ENCODE data around the gene UBE2K. TPM values are rescaled to one million over a fixed set of nuclear protein-coding genes. Genes with fewer than 3 reads are reported as not detected.
A peak's percentile ranks its signal among the peaks of the same experiment; 100 is the strongest.
"Not testable (repeated sequence)": the region's sequence is repeated elsewhere in the genome, so short reads cannot be mapped to it uniquely, and the experiment has no call there.

The UBE2K gene
- polyA plus RNA-seq, 4 donors, result 79.6 to 97.7 (median 90.4) TPM

DNA sequence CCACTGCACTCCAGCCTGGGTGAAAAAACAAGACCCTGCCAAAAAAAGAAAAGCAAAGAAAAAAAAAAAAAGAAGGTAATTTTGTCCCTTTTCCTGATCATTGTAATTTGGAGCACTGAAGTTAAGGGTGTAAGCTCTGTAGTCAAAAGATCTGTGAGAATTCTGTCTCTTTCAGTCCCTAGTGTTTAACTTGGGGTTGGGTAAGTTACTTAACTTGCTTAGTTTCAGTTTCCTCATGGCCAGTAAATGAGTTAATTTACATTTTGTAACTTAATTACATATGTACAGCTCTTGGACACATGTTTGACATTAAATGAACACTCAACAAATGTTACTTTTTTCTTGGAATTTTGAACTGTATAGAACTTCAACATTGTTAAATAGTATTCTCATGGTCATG, 10.9 kb upstream of the UBE2K start:
- no peak for DNase-seq (ENCODE audit: low read depth in 4 of 4, low spot score in 2 of 4)

DNA sequence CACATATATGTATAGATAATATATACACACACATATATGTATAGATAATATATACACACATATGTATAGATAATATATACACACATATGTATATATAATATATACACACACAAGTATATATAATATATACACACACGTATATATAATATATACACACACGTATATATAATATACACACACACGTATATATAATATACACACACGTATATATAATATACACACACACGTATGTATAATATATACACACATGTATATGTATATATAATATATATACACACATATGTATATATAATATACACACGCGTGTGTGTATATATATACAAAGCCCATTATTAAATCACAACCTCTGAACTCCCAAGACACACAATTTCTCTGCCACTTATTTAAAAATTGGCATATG, 8.0 kb upstream of the UBE2K start:
- no peak for DNase-seq (ENCODE audit: low read depth in 4 of 4, low spot score in 2 of 4)

DNA sequence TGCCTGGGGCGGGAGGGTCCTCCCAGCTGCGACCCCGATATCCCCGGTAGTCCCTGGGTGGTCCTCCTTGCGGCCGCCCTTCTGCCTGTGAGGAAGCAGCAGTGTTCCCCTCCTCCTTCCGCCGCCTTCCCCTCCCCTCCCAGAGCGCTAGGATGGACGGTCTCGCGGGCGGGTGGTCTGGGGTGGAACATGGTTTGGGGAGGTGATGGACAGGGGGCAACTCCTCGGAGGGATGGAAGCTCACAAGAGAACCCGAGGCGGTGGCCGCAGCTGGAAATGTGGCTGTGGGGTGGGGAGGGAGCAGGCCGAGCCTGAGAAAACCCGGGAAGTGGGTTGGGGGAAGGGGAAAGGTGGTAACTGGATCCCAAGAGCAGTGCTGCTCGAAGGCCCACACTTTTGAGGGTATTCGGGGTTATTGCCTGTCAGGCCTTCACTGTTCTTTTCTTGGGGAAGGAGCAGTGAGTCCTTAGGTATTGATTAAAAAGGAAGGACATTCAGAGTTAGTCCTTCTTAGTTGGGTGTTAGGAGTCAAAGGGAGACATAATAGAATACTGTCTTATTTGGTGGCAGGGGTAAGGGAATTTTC, 581 bp downstream of the UBE2K start:
- peak; percentile 49 to 70 (median 58) for DNase-seq (ENCODE audit: low read depth in 4 of 4, low spot score in 2 of 4)

DNA sequence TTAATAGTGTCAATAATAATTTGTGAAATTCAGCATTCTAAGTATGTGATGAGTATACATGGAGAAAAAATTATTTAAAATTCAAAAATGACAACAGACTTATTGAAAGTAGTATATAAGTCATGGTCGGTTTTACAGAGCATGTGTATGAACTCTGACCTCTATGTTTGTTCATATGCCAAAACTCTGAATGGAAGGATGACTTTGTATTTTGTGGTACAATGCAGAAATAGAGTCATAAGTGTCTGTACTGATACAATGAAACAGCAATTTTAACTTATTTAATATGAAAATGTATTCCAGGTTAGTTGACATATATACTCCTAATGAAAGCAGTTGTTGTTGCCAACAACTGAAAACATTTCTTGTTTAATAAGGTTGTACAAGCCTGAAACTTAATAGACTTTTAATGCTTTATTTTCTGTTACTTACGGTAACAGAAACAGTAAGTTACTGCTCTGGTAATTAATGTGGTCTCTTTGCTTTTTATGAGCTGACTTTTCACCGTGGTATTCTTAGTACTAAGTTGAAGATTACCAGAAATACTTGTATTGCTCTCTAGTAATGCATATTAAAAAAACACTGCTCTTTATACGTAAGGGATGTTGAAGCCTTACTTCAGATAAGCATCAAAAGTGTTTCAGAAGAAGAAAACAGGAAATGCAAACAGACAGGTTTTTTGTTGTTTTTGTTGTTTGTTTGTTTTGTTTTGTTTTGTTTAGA, 1.9 kb downstream of the UBE2K start:
- DNase-seq (ENCODE audit: low read depth in 4 of 4, low spot score in 2 of 4), result no peak

DNA sequence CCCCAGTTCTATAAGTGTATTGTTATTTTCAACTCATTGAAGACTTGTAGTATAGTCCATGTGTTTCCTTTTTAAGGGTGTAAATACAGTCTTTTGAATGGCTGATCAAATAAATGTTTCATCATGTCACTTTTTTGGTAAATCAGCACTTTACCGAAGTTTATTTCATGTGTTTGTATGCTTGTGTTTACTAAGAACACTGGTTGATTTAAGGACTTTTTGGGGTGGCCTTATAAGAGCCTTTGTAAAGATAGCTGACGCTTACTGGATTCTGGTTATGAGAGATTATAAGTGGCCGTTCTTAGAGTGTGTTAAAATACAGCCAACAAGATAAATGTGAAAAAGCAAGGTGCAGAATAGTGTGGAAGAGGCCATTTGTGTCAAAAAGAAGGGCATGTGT, 2.6 kb downstream of the UBE2K start:
- DNase-seq (ENCODE audit: low read depth in 4 of 4, low spot score in 2 of 4), result no peak

DNA sequence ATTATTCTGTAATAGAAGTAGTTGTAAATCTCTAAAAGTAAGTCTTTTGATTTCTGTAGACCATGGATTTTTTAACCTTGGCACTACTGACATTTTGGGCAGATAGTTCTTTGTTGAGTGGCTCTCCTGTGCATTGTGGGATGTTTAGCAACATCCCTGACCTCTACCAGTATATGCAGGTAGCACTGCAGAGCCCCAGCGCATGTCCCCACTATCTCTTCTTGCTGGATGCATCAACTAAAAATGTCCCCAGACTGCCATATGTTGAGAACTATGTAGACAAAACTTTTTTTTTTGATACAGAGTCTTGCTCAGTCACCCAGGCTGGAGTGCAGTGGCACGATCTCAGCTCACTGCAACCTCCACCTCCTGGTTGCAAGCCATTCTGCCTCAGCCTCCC, 4.8 kb downstream of the UBE2K start:
- DNase-seq (ENCODE audit: low read depth in 4 of 4, low spot score in 2 of 4), result no peak

DNA sequence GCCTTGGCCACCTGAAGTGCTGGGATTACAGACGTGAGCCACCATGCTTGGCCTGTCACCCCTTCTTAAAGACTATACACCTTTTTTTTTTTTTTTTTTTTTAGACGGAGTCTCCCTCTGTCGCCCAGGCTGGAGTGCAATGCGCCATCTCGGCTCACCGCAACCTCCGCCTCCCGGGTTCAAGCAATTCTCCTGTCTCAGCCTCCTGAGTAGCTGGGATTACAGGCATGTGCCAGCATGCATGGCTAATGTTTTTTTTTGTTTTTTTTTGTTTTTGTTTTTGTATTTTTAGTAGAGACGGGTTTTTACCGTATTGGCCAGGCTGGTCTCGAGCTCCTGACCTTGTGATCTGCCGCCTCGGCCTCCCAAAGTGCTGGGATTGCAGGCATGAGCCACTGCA, 6.9 kb downstream of the UBE2K start:
- DNase-seq (ENCODE audit: low read depth in 4 of 4, low spot score in 2 of 4), result not testable (repeated sequence)

DNA sequence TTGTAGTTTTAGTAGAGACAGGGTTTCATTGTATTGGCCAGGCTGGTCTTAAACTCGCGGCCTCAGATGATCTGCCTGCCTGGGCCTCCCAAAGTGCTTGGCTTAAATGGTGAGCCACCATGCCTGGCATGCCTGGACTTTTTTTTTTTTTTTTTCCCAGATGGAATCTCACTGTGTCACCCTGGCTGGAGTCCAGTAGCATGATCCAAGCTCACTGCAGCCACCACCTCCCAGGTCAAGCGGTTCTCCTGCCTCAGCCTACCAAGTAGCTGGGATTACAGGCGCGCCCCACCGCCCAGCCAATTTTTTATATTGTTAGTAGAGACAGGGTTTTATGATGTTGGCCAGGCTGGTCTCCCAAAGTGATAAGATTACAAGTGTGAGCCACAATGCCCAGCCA, 8.4 kb downstream of the UBE2K start:
- DNase-seq (ENCODE audit: low read depth in 4 of 4, low spot score in 2 of 4), result no peak

DNA sequence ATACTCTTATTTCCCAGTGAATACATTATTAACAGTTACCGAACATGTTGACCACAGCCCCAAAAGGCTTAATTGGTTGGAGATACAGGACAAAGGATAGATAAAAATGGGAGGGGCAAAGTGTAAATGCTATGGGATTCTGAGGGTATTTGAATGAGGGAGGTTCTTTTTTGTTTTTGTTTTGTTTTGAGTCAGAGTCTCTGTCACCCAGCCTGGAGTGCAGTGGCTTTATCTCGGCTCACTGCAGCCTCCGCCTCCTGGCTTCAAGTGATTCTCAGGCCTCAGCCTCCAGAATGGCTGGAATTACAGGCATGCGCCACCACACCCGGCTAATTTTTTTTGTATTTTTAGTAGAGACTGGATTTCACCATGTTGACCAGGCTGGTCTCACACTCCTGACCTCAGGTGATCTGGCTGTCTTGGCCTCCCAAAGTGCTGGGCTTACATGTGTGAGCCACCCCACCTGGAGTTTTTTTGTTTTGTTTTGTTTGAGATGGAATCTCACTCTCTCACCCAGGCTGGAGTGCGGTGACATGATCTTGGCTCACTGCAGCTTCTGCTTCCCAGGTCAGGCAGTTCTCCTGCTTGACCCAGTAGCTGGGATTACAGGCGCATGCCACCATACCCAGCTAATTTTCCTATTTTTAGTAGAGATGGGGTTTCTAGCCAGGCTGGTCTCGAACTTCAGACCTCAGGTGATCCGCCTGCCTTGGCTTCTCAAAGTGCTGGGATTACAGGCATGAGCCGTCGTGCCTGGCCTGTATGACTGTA, 9.0 kb downstream of the UBE2K start:
- DNase-seq (ENCODE audit: low read depth in 4 of 4, low spot score in 2 of 4), result no peak

DNA sequence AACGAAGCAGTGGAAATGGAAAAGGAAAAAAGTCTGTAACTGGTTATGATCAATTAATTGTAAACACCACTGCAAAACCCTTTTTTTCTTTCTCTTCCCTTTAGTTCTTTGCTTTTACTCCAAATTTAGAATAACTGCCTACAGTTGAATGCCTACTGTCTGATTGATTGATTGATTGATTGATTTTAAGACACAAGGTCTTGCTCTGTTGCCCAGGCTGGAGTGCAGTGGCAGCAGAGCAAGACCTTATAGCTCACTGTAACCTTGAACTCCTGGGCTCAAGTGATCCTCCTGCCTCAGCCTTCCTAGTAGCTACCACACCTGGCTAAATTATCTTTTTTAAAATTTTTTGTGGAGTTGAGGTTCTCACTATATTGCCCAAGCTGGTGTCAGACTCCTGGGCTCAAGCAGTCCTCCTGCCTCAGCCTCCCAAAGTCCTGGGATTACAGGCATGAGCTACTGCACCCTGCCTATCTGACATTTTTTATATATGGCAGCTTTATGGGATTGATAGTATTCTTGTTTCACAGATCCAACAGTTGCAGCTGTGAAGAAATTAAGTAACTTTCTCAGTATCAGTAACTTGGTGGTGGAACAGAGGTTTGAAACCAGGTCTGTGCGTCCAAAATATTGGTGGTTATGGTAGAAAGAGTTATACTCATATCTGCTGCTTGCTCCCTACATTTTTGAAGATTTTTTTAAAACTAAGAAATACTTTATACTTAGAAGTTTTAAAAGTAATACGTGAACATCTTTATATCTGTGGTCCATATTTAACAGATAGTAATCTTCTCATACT, 12.4 kb downstream of the UBE2K start:
- no peak for DNase-seq (ENCODE audit: low read depth in 4 of 4, low spot score in 2 of 4)

DNA sequence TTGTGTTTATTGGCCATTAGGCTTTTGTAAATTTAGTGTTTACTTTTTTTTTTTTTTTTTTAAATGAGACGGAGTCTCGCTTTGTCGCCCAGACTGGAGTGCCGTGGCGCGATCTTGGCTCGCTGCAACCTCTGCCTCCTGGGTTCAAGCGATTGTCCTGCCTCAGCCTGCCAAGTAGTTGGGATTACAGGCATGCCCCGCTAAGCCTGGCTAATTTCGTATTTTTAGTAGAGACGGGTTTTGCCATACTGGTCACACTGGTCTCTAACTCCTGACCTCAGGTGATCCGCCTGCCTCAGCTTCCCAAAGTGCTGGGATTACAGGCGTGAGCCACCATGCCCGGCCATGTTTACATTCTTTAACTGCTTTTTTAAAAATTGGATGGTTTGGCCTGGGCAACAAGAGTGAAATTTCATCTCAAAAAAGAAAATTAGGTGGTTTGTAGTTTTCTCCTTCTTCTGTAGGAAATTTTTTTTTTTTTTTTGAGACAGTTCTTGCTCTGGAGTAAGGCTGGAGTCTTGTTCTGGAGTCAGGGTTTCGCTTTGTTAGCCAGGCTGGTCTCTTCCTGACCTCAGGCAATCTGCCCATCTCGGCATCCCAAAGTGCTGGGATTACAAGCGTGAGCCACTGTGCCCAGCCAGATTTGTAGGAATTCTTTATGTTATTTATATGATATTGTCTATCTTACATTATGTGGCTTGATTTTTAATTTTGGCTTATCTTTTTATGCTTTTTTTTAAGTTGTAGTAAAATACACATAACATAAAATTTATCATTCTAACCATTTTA, 15.1 kb downstream of the UBE2K start:
- no peak for DNase-seq (ENCODE audit: low read depth in 4 of 4, low spot score in 2 of 4)

DNA sequence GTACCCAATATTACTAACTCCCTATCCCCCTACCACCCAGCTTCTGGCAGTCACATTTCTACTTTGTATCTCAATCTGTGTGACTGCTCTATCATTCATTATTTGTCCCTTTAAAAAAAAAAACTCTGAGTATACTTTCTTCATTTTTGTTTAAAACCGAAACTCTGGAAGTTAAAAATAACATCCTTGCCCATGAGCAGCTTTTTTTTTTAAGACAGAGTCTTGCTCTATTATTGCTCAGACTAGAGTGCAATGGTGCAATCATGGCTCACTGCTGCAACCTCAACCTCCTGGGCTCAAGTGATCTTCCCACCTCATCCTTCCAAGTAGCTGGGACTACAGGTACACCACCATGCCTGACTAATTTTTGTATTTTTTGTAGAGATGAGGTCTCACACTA, 15.8 kb downstream of the UBE2K start:
- DNase-seq (ENCODE audit: low read depth in 4 of 4, low spot score in 2 of 4), result no peak

DNA sequence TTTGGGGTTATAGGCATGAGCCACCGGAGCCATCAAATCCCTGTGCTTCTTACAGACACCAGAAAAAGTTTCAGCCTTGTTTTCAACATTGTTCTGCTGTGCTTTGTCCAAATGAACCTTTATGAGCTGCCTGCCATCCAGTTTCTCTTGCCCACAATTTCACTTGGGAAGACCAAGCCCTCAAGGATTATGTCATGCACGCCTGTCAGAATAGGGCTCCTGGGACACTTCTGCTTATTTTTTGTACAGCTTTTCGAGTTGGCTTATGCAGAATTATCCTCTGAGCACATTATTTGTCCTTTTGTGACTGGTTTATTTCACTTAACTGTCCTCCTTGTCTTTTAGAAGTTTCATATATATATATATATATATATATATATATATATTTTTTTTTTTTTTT, 16.2 kb downstream of the UBE2K start:
- DNase-seq (ENCODE audit: low read depth in 4 of 4, low spot score in 2 of 4), result no peak

DNA sequence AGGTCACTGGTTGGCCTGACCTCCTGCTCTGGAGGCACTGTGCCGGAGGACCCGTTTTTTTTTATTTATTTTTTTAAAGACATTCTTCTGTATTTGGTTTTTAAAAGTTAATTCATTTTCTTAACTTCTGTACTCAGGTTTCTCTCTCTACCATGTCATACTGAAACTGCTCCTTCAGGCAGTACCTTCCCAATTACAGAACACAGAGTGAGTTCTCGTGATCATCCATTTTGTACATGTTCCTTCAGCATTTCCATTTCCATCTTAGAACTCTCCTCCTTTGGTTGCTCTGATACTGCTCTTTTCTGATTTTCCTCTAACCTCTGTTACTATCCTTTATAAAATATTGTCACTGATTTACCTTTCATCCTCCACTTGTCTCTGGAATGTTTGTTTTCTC, 17.9 kb downstream of the UBE2K start:
- no peak for DNase-seq (ENCODE audit: low read depth in 4 of 4, low spot score in 2 of 4)

DNA sequence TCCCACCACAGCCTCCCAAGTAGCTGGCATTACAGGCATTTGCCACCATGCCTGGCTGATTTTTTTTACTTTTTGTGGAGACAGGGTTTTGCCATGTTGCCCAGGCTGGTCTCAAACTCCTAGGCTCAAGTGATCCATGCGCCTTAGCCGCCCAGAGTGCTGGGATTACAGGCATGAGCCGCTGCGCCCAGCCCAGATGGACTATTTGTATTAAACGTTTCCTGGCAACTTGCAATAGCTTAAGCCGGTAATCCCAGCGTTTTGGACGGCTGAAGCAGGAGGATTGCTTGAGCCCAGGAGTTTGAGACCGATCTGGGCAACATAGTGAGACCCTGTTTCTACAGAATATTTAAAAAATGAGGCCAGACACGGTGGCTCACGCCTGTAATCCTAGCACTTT, 18.4 kb downstream of the UBE2K start:
- DNase-seq (ENCODE audit: low read depth in 4 of 4, low spot score in 2 of 4), result no peak

DNA sequence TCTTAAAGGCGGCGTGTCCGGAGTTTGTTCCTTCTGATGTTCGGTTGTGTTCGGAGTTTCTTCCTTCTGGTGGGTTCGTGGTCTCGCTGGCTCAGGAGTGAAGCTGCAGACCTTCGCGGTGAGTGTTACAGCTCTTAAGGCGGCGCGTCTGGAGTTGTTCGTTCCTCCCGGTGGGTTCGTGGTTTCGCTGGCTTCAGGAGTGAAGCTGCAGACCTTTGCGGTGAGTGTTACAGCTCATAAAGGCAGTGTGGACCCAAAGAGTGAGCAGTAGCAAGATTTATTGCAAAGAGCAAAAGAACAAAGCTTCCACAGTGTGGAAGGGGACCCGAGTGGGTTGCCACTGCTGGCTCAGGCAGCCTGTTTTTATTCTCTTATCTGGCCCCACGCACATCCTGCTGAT, 19.8 kb downstream of the UBE2K start:
- not testable (repeated sequence) for DNase-seq (ENCODE audit: low read depth in 4 of 4, low spot score in 2 of 4)

DNA sequence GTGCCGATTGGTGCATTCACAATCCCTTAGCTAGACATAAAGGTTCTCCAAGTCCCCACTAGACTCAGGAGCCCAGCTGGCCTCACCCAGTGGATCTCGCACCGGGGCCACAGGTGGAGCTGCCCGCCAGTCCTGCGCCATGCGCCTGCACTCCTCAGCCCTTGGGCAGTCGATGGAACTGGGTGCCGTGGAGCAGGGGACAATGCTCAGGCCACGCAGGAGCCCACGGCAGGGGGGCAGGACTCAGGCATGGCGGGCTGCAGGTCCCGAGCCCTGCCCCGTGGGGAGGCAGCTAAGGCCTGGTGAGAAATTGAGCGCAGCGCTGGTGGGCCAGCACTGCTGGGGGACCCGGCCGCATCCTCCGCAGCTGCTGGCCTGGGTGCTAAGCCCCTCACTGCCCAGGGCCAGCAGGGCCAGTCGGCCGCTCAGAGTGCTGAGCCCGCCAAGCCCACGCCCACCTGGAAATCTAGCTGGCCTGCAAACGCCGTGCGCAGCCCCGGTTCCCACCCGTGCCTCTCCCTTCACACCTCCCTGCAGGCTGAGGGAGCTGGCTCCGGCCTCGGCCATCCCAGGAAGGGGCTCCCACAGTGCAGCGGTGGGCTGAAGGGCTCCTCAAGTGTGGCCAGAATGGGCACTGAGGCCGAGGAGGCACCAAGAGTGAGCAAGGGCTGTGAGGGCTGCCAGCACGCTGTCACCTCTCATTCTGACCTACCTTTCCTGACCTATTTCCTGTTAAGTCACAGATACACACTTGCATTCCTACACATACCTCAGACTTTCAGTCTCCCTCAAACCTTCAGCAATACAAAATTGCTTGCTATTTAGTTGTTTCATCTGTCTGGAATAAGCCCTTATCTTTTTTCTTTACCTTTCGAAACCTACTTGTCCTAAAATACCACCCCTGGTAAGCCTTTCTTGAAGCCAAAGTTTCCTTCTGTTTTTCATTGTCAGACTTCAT, 20.7 kb downstream of the UBE2K start:
- DNase-seq (ENCODE audit: low read depth in 4 of 4, low spot score in 2 of 4), result no peak

DNA sequence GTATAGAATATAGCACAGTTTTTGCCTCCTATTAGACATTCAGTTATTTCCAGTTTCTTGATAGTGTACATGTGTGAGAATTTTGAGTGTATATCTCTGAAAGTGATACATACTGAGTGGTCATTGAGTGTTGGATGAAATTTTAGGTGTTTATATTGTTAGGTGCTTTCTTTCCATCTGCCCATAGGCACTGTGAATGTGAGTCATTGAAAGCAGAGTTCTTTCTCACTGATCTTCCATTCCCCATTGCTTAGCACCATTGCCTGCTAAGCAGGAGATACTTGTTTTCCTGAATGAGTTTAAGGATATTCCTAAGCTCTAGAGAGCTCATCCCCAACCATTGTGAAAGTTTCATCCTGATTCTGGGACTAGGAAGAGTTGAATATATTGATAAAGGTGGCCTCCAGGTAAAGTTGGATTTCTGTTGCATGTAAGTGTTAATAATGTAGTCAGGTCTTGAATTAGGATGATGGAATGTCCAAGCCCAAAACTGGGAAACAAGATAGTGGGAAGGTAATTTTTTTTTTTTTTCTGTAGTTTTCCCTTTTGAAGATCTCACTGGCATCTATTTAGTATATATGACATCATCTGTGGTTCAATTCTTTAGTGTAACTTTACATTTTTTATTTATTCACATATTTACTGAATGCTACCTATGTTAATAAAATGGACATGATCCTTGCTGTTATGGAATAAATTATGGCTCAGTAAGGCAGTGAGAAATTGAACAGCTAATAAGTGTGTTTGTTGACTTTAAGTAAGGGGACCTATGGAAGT, 22.1 kb downstream of the UBE2K start:
- no peak for DNase-seq (ENCODE audit: low read depth in 4 of 4, low spot score in 2 of 4)
